ENCODE measurements around the gene PRPS2.
A peak's percentile ranks its signal among the peaks of the same experiment; 100 is the strongest.

PRPS2 gene

DNA sequence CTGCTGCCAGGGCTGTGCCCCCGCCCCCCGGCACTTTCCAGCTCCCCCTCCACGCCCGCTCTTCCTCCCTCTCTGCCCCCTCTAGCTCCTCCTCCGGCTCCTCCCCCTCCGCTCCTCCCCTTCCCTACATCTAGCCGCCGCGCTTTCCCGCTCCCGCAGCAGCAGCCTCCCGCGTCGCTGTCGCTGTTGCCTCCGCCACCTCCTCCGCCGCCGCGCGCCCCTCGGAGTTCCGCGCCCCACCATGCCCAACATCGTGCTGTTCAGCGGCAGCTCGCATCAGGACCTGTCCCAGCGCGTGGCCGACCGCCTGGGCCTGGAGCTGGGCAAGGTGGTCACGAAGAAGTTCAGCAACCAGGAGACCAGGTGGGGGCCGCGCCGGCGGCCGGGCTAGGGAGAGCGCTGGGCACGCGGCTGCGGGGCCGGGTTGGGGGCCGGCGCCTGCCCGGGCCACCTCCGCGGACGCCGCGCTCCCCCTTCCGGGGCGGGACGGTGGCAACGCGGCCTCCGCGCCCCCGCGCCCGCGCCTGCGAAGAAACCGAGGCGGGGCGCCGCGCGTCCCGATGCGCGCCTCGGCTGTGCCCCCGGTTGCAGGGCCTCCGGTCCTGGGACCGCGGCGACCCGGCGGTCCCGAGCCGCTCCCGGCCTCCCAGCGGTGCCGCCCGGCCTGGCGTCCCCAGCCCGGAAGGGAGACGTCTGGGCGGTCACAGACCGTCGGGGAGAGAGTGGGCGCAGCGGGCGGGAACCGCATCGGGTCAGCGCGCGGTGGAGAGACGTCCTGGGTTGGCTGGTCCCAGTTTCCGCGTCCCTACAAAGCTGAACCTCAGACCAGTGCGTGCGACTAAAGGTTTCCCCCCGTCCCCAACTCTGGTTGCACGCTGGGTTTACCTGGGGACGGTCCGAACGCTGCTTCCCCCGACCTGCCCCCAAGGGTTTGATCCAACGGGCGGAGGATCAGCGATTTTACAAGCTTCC, at the start of gene PRPS2:
Gene PRPS2, plus strand, starts transcription at position 156 of the 972 bp plus-strand sequence. Its CDS starts 86 bp downstream, at position 242.
- DNase-seq (ENCODE audit: low spot score) = peak; percentile 81

- no peak for DNase-seq (ENCODE audit: low spot score)
Observed at GRCh38 chrX:12741416-12741815, 49.8 kb upstream of the PRPS2 start.

GRCh38 chrX:12747433-12747832, 43.8 kb upstream of the PRPS2 start:
- DNase-seq (ENCODE audit: low spot score) = no peak

DNA sequence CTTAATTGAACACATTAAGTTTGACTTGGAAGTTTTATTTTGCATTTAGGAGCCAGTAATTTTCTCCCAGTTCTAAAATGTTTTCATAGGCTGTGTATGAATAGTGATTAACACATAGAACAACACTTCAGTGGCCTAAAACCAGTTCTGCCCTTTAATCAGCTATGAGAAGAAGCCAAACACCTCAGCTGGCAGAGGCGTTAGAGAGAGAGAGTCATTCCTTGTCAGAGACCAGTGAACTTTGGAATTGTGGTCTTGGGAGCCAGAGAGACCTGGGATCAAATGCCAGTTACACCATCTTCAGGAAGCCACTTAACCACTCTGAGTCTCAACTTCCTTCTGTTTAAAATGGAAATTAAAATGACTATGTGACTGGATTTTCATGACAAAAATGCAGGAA, 39.3 kb upstream of the PRPS2 start:
- DNase-seq (ENCODE audit: low spot score) = no peak

DNA sequence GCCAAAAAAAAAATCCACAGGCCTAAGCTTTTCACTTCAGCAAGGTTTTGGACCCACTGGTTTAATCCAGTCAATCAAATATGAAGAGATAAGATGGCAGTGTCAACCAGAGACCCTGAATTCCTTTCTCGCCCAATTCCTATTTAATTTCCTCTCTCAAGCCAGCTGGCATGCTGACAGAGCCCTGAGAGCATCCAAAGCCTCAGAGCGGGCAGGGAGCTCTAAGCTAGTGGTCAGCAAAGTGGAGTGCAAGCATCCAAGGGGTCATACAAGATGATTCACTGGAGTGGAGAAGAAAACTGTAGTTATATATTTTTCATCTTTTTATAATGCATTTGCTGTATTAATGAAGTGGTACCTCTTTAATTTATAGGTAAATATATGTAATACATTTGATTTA, 37.8 kb upstream of the PRPS2 start:
- no peak for DNase-seq (ENCODE audit: low spot score)

DNA sequence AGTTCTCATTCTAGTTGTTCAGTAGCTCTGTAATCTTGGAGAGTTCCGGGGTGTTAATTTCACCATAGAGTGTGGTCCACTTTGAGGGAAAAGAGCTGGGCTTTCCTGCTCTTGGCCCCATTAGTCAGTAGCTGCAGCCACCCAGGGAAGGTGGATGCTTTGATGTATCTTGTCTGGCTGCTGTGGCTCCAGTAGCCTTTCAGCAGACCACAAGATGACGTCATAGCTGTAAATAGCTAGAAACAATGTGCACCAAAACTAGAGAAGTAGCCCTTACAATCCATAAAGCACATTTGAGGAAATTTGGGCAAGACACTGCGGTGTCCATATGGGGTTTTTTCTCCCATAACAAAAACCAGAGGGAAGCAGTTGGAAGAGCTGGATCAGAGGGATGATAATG, 32.9 kb upstream of the PRPS2 start:
- DNase-seq (ENCODE audit: low spot score) = no peak

GRCh38 chrX:12767856-12768255, 23.4 kb upstream of the PRPS2 start:
- DNase-seq (ENCODE audit: low spot score) = no peak

DNA sequence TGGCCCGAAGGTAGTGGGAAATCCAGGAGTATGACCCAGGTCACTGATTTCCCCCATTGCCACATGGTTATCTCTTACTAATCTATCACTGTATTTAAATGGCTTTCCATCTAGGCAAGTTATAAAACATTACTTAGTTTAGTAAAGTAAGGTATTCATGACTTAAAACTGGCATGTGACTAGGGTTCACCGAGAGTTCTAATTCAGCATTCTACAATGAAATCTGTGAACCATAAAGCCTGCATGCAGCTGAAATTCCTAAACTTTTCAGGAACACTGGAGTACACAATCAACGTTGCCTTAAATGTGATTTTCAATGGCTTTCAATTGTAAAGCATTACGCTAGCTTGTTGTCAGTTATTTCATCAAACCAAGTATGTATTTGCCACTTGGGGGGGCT, 22.7 kb upstream of the PRPS2 start:
- no peak for DNase-seq (ENCODE audit: low spot score)

GRCh38 chrX:12770440-12770839, 20.8 kb upstream of the PRPS2 start:
- no peak for DNase-seq (ENCODE audit: low spot score)

- DNase-seq (ENCODE audit: low spot score) = peak; percentile 62
Observed at GRCh38 chrX:12771445-12772069, 19.7 kb upstream of the PRPS2 start.

- no peak for DNase-seq (ENCODE audit: low spot score)
Observed at GRCh38 chrX:12777670-12778069, 13.5 kb upstream of the PRPS2 start.

DNA sequence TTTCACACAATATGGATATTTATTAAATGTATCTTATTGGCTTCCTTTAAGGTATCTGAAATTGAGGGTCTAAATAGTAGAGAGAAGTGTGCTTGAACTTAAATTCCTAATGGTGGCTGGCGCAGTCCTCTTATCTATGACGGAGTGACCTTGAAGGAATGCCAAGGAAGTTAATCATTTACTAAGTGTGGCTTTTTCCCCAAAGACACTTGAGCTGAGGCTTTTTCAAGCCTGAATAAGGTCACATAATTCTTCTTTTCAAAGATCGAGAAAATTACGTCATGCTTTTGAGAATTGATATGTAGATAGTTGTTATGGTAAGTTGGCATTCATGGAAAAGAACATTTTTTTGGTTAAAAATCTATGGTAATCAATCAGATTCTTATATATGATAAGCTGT, 11.7 kb upstream of the PRPS2 start:
- no peak for DNase-seq (ENCODE audit: low spot score)

GRCh38 chrX:12788645-12789044, 2.6 kb upstream of the PRPS2 start:
- no peak for DNase-seq (ENCODE audit: low spot score)

DNA sequence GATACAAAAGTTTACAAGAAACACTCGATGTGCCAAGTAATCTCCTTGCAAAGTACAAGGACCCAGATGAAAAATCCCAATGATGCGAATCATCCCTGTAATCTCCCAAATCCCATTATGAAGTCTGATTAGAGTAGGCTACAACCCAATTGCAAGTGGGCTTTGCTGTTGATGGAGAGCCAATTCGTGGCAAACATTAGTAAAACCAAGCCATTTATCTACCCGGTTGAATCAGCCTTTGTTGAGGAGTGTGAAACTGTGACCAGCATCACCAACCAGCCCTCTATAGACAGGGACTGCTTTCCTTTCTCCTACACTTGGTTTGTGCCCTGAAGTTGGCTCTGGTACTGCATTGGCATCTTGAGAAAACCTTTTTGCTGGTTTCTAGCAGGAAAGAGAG, 1.2 kb upstream of the PRPS2 start:
- no peak for DNase-seq (ENCODE audit: low spot score)

DNA sequence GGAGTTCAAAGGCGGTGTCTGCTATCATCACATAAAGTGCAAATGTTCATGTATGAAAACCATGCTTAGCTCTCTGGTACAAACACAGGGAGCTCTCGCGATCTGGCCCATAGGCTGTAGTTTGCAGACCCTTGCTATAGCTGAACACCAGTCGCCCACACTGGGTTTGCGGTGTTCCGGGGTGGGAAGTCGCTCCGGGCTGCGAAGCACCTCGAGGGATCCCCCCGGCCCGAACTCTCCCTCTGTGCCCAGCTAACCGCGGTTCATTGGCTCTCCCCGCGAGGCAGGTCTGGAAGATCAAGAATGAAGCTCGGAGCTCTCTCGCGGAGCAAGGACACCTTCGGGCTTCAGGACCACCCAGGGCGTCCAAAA, 341 bp upstream of the PRPS2 start:
- no peak for DNase-seq (ENCODE audit: low spot score)

DNA sequence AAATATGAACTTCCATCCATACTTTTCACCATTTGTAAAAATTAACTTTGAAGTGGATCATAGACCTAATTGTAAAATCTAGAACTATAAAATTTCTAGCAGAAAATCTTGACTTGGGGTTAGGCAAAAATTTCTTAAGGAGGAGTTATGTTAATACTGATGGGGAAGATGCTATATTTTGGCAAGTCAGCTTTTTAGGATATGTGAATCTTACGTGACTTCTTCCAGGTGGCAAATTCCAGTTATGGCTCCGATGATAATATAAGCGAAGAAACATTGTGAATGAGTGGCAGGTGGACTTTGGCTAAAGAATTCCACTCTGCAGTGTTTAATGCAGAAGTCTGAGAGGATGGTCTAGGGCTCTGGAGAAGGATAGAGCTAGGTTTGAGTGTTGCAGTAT, 1.5 kb downstream of the PRPS2 start:
- DNase-seq (ENCODE audit: low spot score) = no peak

DNA sequence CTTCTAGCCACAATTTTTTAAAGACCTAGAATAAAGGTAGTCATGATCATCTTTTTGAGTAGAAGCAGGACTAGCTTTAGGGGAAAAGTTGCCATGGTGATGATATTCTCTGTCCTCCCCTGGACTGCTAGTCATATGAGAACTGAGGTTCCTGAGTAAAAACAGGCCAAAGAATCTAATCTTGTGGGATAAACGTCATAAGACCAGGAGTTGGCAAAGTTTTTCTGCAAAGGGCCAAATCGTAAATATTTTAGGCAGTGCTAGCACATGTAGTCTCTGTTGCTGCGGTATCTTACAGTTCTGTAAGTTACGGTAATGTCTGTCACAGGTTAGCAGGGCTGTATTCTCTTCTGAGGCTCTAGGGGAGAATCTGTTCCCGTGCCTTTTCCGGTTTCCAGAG, 3.4 kb downstream of the PRPS2 start:
- DNase-seq (ENCODE audit: low spot score) = no peak

DNA sequence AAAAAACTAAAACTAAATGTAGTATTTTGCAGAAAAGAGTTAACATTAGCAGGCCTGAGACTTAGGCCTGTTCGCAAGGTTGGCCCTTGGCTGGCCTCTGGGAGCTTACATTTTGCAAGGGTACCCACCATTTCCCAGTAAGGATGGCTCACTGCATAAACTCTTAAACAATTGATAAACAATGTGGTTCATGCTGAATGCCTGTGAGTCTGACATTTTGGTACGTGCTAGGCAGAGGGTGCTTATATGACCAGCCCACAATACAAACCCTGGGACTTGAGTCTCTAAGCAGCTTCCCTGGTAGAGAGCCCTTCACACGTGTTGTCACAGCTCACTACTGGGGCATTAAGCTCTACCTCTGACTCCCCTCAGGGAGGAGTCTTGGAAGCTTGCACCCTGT, 7.4 kb downstream of the PRPS2 start:
- DNase-seq (ENCODE audit: low spot score) = no peak

- DNase-seq (ENCODE audit: low spot score) = no peak
Observed at GRCh38 chrX:12799118-12799517, 7.9 kb downstream of the PRPS2 start.

GRCh38 chrX:12802741-12803140, 11.5 kb downstream of the PRPS2 start:
- no peak for DNase-seq (ENCODE audit: low spot score)

GRCh38 chrX:12804655-12805054, 13.4 kb downstream of the PRPS2 start:
- DNase-seq (ENCODE audit: low spot score) = no peak

- DNase-seq (ENCODE audit: low spot score) = no peak
Observed at GRCh38 chrX:12805333-12805732, 14.1 kb downstream of the PRPS2 start.

DNA sequence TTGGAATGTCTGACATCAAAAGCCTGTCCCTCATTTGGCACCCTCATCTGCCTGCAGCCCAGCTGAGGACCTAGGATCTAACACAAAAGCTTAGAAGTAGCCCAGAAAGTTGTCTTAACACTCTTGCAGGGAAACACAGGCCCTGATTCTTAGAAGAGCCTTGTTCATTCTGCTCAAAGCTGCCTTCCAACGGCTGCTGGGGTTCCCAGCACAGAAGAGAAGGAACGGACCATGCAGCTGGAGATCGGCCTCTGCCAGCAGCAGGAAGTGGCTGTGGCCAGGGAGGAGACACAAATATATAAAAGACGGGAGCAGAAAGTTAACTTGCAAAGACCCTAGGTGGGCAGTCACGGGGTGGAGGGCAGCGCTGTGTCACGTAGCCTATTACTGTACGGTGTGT, 20.4 kb downstream of the PRPS2 start:
- no peak for DNase-seq (ENCODE audit: low spot score)

- DNase-seq (ENCODE audit: low spot score) = peak; percentile 32
Observed at GRCh38 chrX:12814420-12814819, 23.2 kb downstream of the PRPS2 start.
